GM12878 (cell line): ENCODE measurements around the gene ZNF385D. TPM values are rescaled to one million over a fixed set of nuclear protein-coding genes. Genes with fewer than 3 reads are reported as not detected.

ENCODE experiments used
- ATAC-seq: fragments of 200-7000 bp; cut with Tn5 transposase; 3 replicates; pipeline ENCODE4 v1.9.1; 2020; ENCODE audit warnings: mild to moderate bottlenecking, moderate library complexity
- BruUV-seq: library from RNA; stranded (reverse); fragments of 400-500 nt; replicated peaks from 2 replicates; lab custom pipeline; 2021; lab: Mats Ljungman, UMichigan
- CTCF ChIA-PET: fragments of 300-600 bp; sonication (Branson Sonifier 250); formaldehyde crosslinking; extraction: SDS; loops from one replicate; lab custom pipeline; 2021; ENCODE audit warnings: inconsistent platforms; lab: Yijun Ruan, JAX
- POLR2A ChIA-PET: fragments of 350-600 bp; formaldehyde crosslinking; extraction: SDS; loops from one replicate; lab custom pipeline; 2021; ENCODE audit warnings: inconsistent platforms; lab: Charles Lee
- RAD21 ChIA-PET: fragments of 300-600 bp; sonication (Branson Sonifier 250); formaldehyde crosslinking; loops from one replicate; lab custom pipeline; 2023; ENCODE audit warnings: antibody characterized with exemption; ENCODE audit not compliant: unreplicated experiment; lab: Charles Lee
- SMC1A ChIA-PET: fragments of 300-600 bp; sonication (Branson Sonifier 250); formaldehyde crosslinking; loops from one replicate; lab custom pipeline; 2023; ENCODE audit not compliant: unreplicated experiment, uncharacterized antibody; lab: Charles Lee
- DNase-seq: peaks from one replicate; pipeline ENCODE4 v3.0.0-alpha.2; 2011; ENCODE audit warnings: low read depth, low spot score
- FAIRE-seq: peaks from 3 replicates; lab custom pipeline; 2011; peaks lifted over from hg19 to GRCh38; lab: Jason Lieb, UNC
- H2AFZ ChIP-seq: 2 replicates; pipeline ENCODE4 v1.6.0; 2011; ENCODE audit warnings: low read depth, low read length, control low read depth; ENCODE audit not compliant: control insufficient read depth
- H3K27ac ChIP-seq: 2 replicates; pipeline ENCODE4 v1.5.1; 2011; ENCODE audit warnings: control low read depth; ENCODE audit not compliant: control insufficient read depth, insufficient read depth
- H3K27me3 ChIP-seq, 2 experiments: replicated peaks in 1 of 2; 2 replicates each; pipeline versions ENCODE4 v1.6.0 to v1.6.1; 2011; ENCODE audit warnings: low read length in 1 of 2; ENCODE audit not compliant: control insufficient read depth in 2 of 2, insufficient read depth in 2 of 2
- H3K36me3 ChIP-seq, 2 experiments: 2 replicates each; pipeline ENCODE4 v1.5.1; 2011; ENCODE audit warnings: low read length in 1 of 2; ENCODE audit not compliant: control insufficient read depth in 2 of 2, insufficient read depth in 2 of 2
- H3K4me1 ChIP-seq: 2 replicates; pipeline ENCODE4 v1.6.1; 2011; ENCODE audit warnings: mild to moderate bottlenecking, low read length, moderate library complexity, mixed read lengths; ENCODE audit not compliant: control insufficient read depth, insufficient read depth
- H3K4me2 ChIP-seq: 2 replicates; pipeline ENCODE4 v1.6.0; 2011; ENCODE audit warnings: control low read depth; ENCODE audit not compliant: control insufficient read depth, insufficient read depth
- H3K4me3 ChIP-seq: fragments of 200-600 bp; sonication (generic); 2 replicates; pipeline ENCODE4 v1.5.1; 2016
- H3K79me2 ChIP-seq: 2 replicates; pipeline ENCODE4 v1.6.0; 2011; ENCODE audit warnings: low read length; ENCODE audit not compliant: control insufficient read depth, insufficient read depth
- H3K9ac ChIP-seq: 2 replicates; pipeline ENCODE4 v1.8.0; 2011; ENCODE audit warnings: low read length, control low read depth, mixed read lengths; ENCODE audit not compliant: control insufficient read depth, insufficient read depth
- H3K9me3 ChIP-seq: replicated peaks from 3 replicates; pipeline ENCODE4 v1.5.1; 2011; ENCODE audit warnings: mild to moderate bottlenecking, low read length; ENCODE audit not compliant: control insufficient read depth, insufficient read depth
- H4K20me1 ChIP-seq: 2 replicates; pipeline ENCODE4 v1.6.0; 2011; ENCODE audit not compliant: control insufficient read depth, insufficient read depth
- CREM ChIP-seq: IDR thresholded peaks from 2 replicates; pipeline ENCODE4 v1.6.1; 2014; ENCODE audit warnings: antibody characterized with exemption, low read depth
- E2F8 ChIP-seq: fragments of 450-650 bp; IDR thresholded peaks from 2 replicates; pipeline ENCODE4 v1.6.1; 2018; ENCODE audit warnings: mild to moderate bottlenecking, low read depth, moderate library complexity; ENCODE audit not compliant: partially characterized antibody
- EED ChIP-seq: sonication (generic); IDR thresholded peaks from 2 replicates; pipeline ENCODE4 v1.6.1; 2016; ENCODE audit warnings: antibody characterized with exemption, low read depth
- ETV6 ChIP-seq, 2 experiments: fragments of 450-650 bp in 1 of 2; IDR thresholded peaks in 1 of 2; conservative IDR thresholded peaks in 1 of 2; 2 replicates each; pipeline ENCODE4 v1.6.1; 2014; ENCODE audit warnings: antibody characterized with exemption in 1 of 2, borderline replicate concordance in 1 of 2, low read depth in 1 of 2, mild to moderate bottlenecking in 1 of 2, moderate library complexity in 1 of 2
- JUND ChIP-seq: IDR thresholded peaks from 2 replicates; pipeline ENCODE4 v1.6.1; 2012; ENCODE audit warnings: low read depth, mild to moderate bottlenecking, low read length, improper control_type of control experiment, moderate library complexity
- KDM1A ChIP-seq: fragments of 200-600 bp; sonication (generic); IDR thresholded peaks from 2 replicates; pipeline ENCODE4 v1.6.1; 2016; ENCODE audit warnings: borderline replicate concordance
- NBN ChIP-seq: fragments of 450-650 bp; IDR thresholded peaks from 2 replicates; pipeline ENCODE4 v1.6.1; 2016
- NFYB ChIP-seq: IDR thresholded peaks from 2 replicates; pipeline ENCODE4 v1.6.1; 2011; ENCODE audit warnings: low read depth, mild to moderate bottlenecking, low read length, improper control_type of control experiment, moderate library complexity; ENCODE audit not compliant: insufficient read depth
- POLR2AphosphoS2 ChIP-seq: IDR thresholded peaks from 2 replicates; pipeline ENCODE4 v1.6.1; 2011; ENCODE audit warnings: low read depth, mild to moderate bottlenecking, low read length, improper control_type of control experiment, moderate library complexity
- REST ChIP-seq: IDR thresholded peaks from 2 replicates; pipeline ENCODE4 v1.6.1; 2012; ENCODE audit warnings: mild to moderate bottlenecking, low read depth, low read length
- RUNX3 ChIP-seq: IDR thresholded peaks from 2 replicates; pipeline ENCODE4 v1.6.1; 2012; ENCODE audit warnings: low read length, inconsistent platforms
- SREBF2 ChIP-seq: IDR thresholded peaks from 2 replicates; pipeline ENCODE4 v1.6.1; 2012; ENCODE audit warnings: mild to moderate bottlenecking, low read length
- TAF1 ChIP-seq: IDR thresholded peaks from 2 replicates; pipeline ENCODE4 v1.6.1; 2011; ENCODE audit warnings: mild to moderate bottlenecking, low read depth, low read length, borderline replicate concordance
- WGBS: methylation state at CpG from one replicate; pipeline ENCODE4 v1.1.6; 2016; ENCODE audit warnings: low lambda C conversion rate; ENCODE audit not compliant: insufficient replicate concordance, insufficient coverage; ENCODE audit errors: missing lambda C conversion rate; 5-methylcytosine and 5-hydroxymethylcytosine counted together
- in situ Hi-C: fragments of 300-500 bp; cut with MboI; formaldehyde crosslinking; loops from 9 replicates; pipeline ENCODE4 v1.14.3; 2018; ENCODE audit warnings: mixed read lengths
- intact Hi-C: fragments of 100-400 bp; cut with micrococcal nuclease; formaldehyde crosslinking; loops from one replicate; pipeline ENCODE4 v1.14.2; 2022; ENCODE audit not compliant: unreplicated experiment
- polyA plus RNA-seq, 11 experiments: library from polyadenylated mRNA; depleted of rRNA in 4 of 11; unstranded in 6 of 11; stranded (reverse) in 5 of 11; fragments of >200 nt; fragmentation: Nextera tagmentation in 4 of 11; fragmentation: Illumina TruSeq in 1 of 11; extraction: Ambion mirVana in 4 of 11; extraction: Trizol in 1 of 11; gene quantifications; 1 replicate in 1 of 11; 2 replicates in 10 of 11; pipeline versions ENCODE4 v1.2.1 to v1.2.3, GENCODE V29; 2011 to 2016; ENCODE audit warnings: inconsistent platforms in 2 of 11, missing spikeins in 2 of 11, low read depth in 1 of 11
- total RNA-seq, 4 experiments: library from RNA; depleted of rRNA in 3 of 4; stranded (reverse); fragments of >200 nt in 3 of 4; fragmentation: Illumina TruSeq in 1 of 4; extraction: Trizol in 1 of 4; gene quantifications; 2 replicates each; pipeline versions ENCODE4 v1.2.1 to v1.2.3, GENCODE V29; 2013 to 2021

The ZNF385D gene
- total and polyA plus RNA-seq, 10 of the 15 experiments (the other 5 are each of a cell fraction or from before 2014, with no cell fraction given) = 0.01 to 0.62 (median 0.18) TPM; not detected in 5

GRCh38 chr3:21449738-21450137 is 301.3 kb downstream of the ZNF385D start (continued):
- no peak for TF ChIP-seq E2F8
- no peak for TF ChIP-seq EED
- no peak for TF ChIP-seq CREM
- no peak for TF ChIP-seq REST
- TF ChIP-seq, all 136 proteins: peak for 0

- in situ Hi-C loops (no loop called here), intact Hi-C loops (no loop called here)
- ChIA-PET POLR2A (no interaction called here), RAD21 (interaction anchor here (0.7 to 2.6 kb wide), 9 partner anchors 10 to 121 kb away, joined by 3 to 12 read pairs (median 3); no protein-coding TSS in a partner anchor), SMC1A (interaction anchor here (0.6 to 4.0 kb wide), 12 partner anchors 13 to 121 kb away, joined by 3 to 29 read pairs (median 4); no protein-coding TSS in a partner anchor), CTCF (interaction anchor here (0.6 to 1.9 kb wide), 10 partner anchors 9 to 119 kb away, joined by 3 to 6 read pairs (median 4); no protein-coding TSS in a partner anchor)
- Histone ChIP-seq H3K4me1 (no peaks in the 10 kb centered on the region), H3K27ac (no peak overlapping the region), H4K20me1 (no peaks in the 10 kb centered on the region), H3K4me2 (no peak overlapping the region), H3K27me3 (no peaks in the 10 kb centered on the region), H3K4me3 (no peak overlapping the region), H2AFZ (no peak overlapping the region), H3K9me3 (no peaks in the 10 kb centered on the region), H3K79me2 (no peaks in the 10 kb centered on the region), H3K36me3 (no peaks in the 10 kb centered on the region), H3K9ac (no peak overlapping the region)
- FAIRE-seq (no peak), ATAC-seq (no peak), DNase-seq (no peak)
- WGBS = 54% methylated on average over 4 of the region's 4 CpGs
- no TSS peak for BruUV-seq
- TF ChIP-seq NBN (no peak), NFYB (no peak), POLR2AphosphoS2 (no peak), SREBF2 (no peak), RUNX3 (no peak), KDM1A (no peak), EED (no peak), ETV6 (conservative IDR thresholded peaks at IDR 0.05 in 1 of 2, IDR thresholded peaks at IDR 0.05 in 1 of 2; ENCODE audit: borderline replicate concordance in 1 of 2, low read depth in 1 of 2) (no peak), JUND (no peak), TAF1 (no peak)
These were observed 303.4 kb downstream of the ZNF385D start for GRCh38 chr3:21447476-21448151.
